HEK293 (cell line): ENCODE measurements around the gene KLHL10.

Source experiments
- CTCF ChIA-PET: fragments of 350-600 bp; formaldehyde crosslinking; extraction: SDS; loops from one replicate; lab custom pipeline; 2021; ENCODE audit warnings: antibody characterized with exemption; lab: Yijun Ruan, JAX
- POLR2A ChIA-PET: fragments of 300-600 bp; formaldehyde crosslinking; extraction: SDS; loops from one replicate; lab custom pipeline; 2020; ENCODE audit warnings: antibody characterized with exemption, inconsistent platforms; lab: Yijun Ruan, JAX
- H3K27ac ChIP-seq: fragments of 200-500 bp; sonication (Bioruptor generic); 2 replicates; pipeline ENCODE4 v1.5.1; 2014; ENCODE audit warnings: low read depth, low read length, control low read depth, inconsistent platforms; ENCODE audit errors: extremely low read depth
- H3K36me3 ChIP-seq, 2 experiments: fragments of 200-500 bp in 1 of 2; sonication (Bioruptor generic) in 1 of 2; 1 replicate in 1 of 2; 2 replicates in 1 of 2; pipeline ENCODE4 v1.5.1; 2014 to 2017; ENCODE audit warnings: inconsistent platforms in 2 of 2, low read length in 2 of 2; ENCODE audit not compliant: control insufficient read depth in 2 of 2, insufficient read depth in 1 of 2
- H3K4me1 ChIP-seq: fragments of 200-500 bp; sonication (Bioruptor generic); 2 replicates; pipeline ENCODE4 v1.5.1; 2014; ENCODE audit warnings: mild to moderate bottlenecking, low read length, inconsistent platforms; ENCODE audit not compliant: control insufficient read depth, insufficient read depth
- H3K4me3 ChIP-seq: 2 replicates; pipeline ENCODE4 v1.5.1; 2011; ENCODE audit warnings: low read depth, mild to moderate bottlenecking, control low read depth, low read length, moderate library complexity
- H3K9me3 ChIP-seq: fragments of 200-500 bp; sonication (Bioruptor generic); 2 replicates; pipeline ENCODE4 v1.5.1; 2014; ENCODE audit warnings: low read depth, low read length, inconsistent platforms; ENCODE audit not compliant: control insufficient read depth, insufficient read depth
- BCL11B ChIP-seq: fragments of 450-650 bp; formaldehyde crosslinking; IDR thresholded peaks from 2 replicates; pipeline ENCODE4 v1.5.1; 2016; ENCODE audit warnings: low read depth, missing biosample characterization, missing genetic modification characterization
- EGR2 ChIP-seq: fragments of 450-650 bp; formaldehyde crosslinking; IDR thresholded peaks from 2 replicates; pipeline ENCODE4 v1.5.1; 2016; ENCODE audit warnings: low read depth, missing biosample characterization, missing genetic modification characterization
- HOXA7 ChIP-seq: sonication (generic); formaldehyde crosslinking; IDR thresholded peaks from 2 replicates; pipeline ENCODE4 v1.8.1; 2022; ENCODE audit warnings: missing genetic modification reagents, borderline replicate concordance
- OSR2 ChIP-seq: fragments of 450-650 bp; formaldehyde crosslinking; IDR thresholded peaks from 2 replicates; pipeline ENCODE4 v1.5.1; 2016; ENCODE audit warnings: missing biosample characterization, missing genetic modification characterization
- RBAK ChIP-seq: fragments of 450-650 bp; formaldehyde crosslinking; IDR thresholded peaks from 2 replicates; pipeline ENCODE4 v1.5.1; 2016; ENCODE audit warnings: missing biosample characterization, missing genetic modification characterization
- TCF7L2 ChIP-seq: IDR thresholded peaks from 2 replicates; pipeline ENCODE4 v1.6.1; 2011; ENCODE audit warnings: low read depth, mild to moderate bottlenecking, inconsistent platforms, low read length, moderate library complexity, borderline replicate concordance
- ZBTB48 ChIP-seq: fragments of 450-650 bp; formaldehyde crosslinking; IDR thresholded peaks from 2 replicates; pipeline ENCODE4 v1.5.1; 2016; ENCODE audit warnings: missing biosample characterization, missing genetic modification characterization
- ZBTB8A ChIP-seq: fragments of 450-650 bp; formaldehyde crosslinking; IDR thresholded peaks from 2 replicates; pipeline ENCODE4 v1.5.1; 2016; ENCODE audit warnings: missing biosample characterization, missing genetic modification characterization
- ZNF10 ChIP-seq: fragments of 450-650 bp; formaldehyde crosslinking; IDR thresholded peaks from 2 replicates; pipeline ENCODE4 v1.5.1; 2017; ENCODE audit warnings: missing biosample characterization, missing genetic modification characterization
- ZNF169 ChIP-seq: fragments of 450-650 bp; formaldehyde crosslinking; IDR thresholded peaks from 2 replicates; pipeline ENCODE4 v1.5.1; 2016; ENCODE audit warnings: missing biosample characterization, missing genetic modification characterization
- ZNF19 ChIP-seq: fragments of 450-650 bp; formaldehyde crosslinking; IDR thresholded peaks from 2 replicates; pipeline ENCODE4; 2016; ENCODE audit warnings: missing biosample characterization, missing genetic modification characterization, low read depth
- ZNF24 ChIP-seq: fragments of 450-650 bp; formaldehyde crosslinking; IDR thresholded peaks from 2 replicates; pipeline ENCODE4 v1.5.1; 2016; ENCODE audit warnings: missing biosample characterization, missing genetic modification characterization
- ZNF394 ChIP-seq: fragments of 450-650 bp; formaldehyde crosslinking; IDR thresholded peaks from 2 replicates; pipeline ENCODE4 v1.5.1; 2016; ENCODE audit warnings: missing biosample characterization, missing genetic modification characterization, mild to moderate bottlenecking, moderate library complexity, borderline replicate concordance
- ZNF423 ChIP-seq: fragments of 450-650 bp; formaldehyde crosslinking; IDR thresholded peaks from 2 replicates; pipeline ENCODE4 v1.5.1; 2016; ENCODE audit warnings: missing biosample characterization, missing genetic modification characterization
- ZNF626 ChIP-seq: fragments of 450-650 bp; sonication (Bioruptor Pico); formaldehyde crosslinking; IDR thresholded peaks from 2 replicates; pipeline ENCODE4 v1.5.1; 2018; ENCODE audit warnings: missing biosample characterization, missing genetic modification characterization, inconsistent platforms
- ZNF629 ChIP-seq: fragments of 450-650 bp; formaldehyde crosslinking; IDR thresholded peaks from 2 replicates; pipeline ENCODE4 v1.5.1; 2017; ENCODE audit warnings: missing biosample characterization, missing genetic modification characterization
- ZSCAN16 ChIP-seq: fragments of 450-650 bp; formaldehyde crosslinking; IDR thresholded peaks from 2 replicates; pipeline ENCODE4 v1.5.1; 2016; ENCODE audit warnings: missing biosample characterization, missing genetic modification characterization
- ZSCAN30 ChIP-seq: fragments of 450-650 bp; IDR thresholded peaks from 2 replicates; pipeline ENCODE4 v1.5.1; 2018; ENCODE audit warnings: missing biosample characterization, mild to moderate bottlenecking, missing genetic modification characterization, moderate library complexity
- TF ChIP-seq, protein P1 (sequence below): fragments of 450-650 bp; formaldehyde crosslinking; IDR thresholded peaks from 2 replicates; pipeline ENCODE4 v1.5.1; 2016; ENCODE audit warnings: missing biosample characterization, missing genetic modification characterization
- TF ChIP-seq, protein P2 (sequence below): fragments of 450-650 bp; formaldehyde crosslinking; IDR thresholded peaks from 2 replicates; pipeline ENCODE4 v1.5.1; 2016; ENCODE audit warnings: missing biosample characterization, missing genetic modification characterization

The KLHL10 gene

DNA sequence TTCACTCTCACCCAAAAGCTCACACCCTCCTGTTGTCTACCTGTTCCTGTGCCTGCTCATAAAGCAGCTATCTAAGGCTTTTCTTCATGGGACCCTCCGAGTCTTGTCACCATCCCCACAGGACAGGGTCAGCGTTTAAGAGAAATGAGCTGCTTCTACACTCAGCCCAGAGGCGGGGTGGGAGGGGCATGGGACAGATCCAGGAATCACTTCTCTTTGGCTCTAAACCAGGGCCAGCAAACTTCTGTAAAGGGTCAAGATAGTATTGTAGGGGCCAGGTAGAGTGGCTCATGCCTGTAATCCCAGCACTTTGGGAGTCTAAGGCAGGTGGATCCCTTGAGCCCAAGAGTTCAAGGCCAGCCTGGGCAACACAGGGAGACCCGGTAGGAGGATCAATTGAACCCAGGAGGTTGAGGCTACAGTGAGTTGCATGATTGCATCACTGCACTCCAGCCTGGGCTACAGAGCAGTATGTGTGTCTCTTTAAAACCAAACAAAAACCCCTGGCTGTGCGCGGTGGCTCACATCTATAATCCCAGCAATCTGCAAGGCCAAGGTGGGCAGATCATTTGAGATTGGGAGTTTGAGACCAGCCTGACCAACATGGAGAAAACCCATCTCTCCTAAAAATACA, 50.8 kb downstream of the KLHL10 start (continued):
- TF ChIP-seq ZSCAN30 (tag by site-specific recombination), result no peak
- no peak for TF ChIP-seq HOXA7
- TF ChIP-seq ZSCAN16 (tag by site-specific recombination), result no peak
- no peak for TF ChIP-seq ZNF626 (tag by site-specific recombination)
- TF ChIP-seq ZNF10 (tag by site-specific recombination), result no peak

DNA sequence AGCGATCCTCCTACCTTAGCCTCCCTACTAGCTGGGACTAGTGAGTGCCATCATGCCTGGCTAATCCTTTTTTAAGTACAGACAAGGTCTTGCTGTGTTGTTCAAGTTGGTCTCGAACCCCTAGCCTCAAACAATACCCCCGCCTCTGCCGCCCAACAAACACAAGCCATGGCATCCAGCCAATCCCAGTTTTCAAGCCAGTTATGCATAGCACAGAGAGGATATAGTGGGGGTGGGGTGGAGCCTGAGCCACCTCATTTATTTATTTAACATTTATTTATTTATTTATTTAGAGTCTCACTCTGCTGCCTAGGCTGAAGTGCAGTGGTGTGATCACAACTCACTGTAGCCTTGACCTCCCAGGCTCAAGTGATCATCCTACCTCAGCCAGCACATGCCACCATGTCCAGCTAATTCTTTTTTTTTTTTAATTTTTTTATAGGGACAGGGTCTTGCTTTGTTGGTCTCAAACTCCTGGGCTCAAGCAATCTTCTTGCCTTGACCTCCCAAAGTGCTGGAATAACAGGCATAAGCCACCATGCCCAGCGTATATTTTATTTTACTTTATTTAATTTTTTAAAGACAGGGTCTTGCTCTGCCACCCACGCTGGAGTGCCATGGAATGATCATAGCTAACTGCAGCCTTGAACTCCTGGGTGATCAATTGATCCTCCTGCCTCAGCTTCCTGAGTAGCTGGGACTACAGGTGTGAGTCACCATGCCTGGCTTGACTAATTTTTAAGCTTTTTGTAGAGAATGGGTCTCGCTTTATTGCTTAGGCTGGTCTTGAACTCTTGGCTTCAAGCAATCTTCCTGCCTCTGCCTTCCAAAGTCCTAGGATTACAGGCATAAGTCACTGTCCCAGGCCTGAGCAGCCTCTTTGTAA, 53.8 kb downstream of the KLHL10 start:
- Histone ChIP-seq H3K27ac (no peak overlapping the region), H3K4me3 (no peak overlapping the region), H3K36me3 (peaks cover 88 to 92% of the 10 kb centered on the region in 2 experiments), H3K4me1 (no peaks in the 10 kb centered on the region), H3K9me3 (no peaks in the 10 kb centered on the region)
- CTCF ChIA-PET, result interaction anchor here (0.6 to 1.4 kb wide), 5 partner anchors 10 to 229 kb away, joined by 3 to 6 read pairs (median 4); partner anchors contain the start of gene HAP1
- TF ChIP-seq, protein P1, sequence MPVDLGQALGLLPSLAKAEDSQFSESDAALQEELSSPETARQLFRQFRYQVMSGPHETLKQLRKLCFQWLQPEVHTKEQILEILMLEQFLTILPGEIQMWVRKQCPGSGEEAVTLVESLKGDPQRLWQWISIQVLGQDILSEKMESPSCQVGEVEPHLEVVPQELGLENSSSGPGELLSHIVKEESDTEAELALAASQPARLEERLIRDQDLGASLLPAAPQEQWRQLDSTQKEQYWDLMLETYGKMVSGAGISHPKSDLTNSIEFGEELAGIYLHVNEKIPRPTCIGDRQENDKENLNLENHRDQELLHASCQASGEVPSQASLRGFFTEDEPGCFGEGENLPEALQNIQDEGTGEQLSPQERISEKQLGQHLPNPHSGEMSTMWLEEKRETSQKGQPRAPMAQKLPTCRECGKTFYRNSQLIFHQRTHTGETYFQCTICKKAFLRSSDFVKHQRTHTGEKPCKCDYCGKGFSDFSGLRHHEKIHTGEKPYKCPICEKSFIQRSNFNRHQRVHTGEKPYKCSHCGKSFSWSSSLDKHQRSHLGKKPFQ (tag by site-specific recombination), result peak; percentile 28; the same call in 1 of the 2 replicates
- TF ChIP-seq OSR2 (0 out of 2 replicates have a peak, but pooled peaks have one; percentile 25), EGR2 (tag by site-specific recombination) (peak; percentile 35; the same call in 1 of the 2 replicates), ZNF169 (no peak)
- POLR2A ChIA-PET, result interaction anchor here (0.6 to 1.3 kb wide), 3 partner anchors 10 to 27 kb away, joined by 3 to 5 read pairs (median 3); partner anchors contain the start of gene KLHL11

DNA sequence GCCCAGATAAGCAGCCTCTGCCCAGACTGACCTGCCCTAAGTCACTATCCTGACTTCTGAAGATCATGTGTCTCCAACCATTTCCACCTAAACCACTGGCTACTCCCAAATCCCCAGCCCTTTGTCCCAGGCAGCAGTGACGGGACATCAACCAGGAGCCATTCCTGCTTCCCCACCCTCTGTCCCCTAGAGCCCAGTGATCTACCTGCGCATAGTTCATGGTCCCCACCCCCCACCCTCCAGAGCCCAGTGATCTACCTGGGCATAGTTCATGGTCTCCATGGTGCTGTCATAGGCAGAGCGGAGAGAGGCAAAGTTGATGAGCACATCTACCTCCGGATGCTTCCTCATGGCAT, 54.4 kb downstream of the KLHL10 start:
- Histone ChIP-seq H3K9me3 (no peaks in the 10 kb centered on the region), H3K36me3 (peaks cover 81 to 93% of the 10 kb centered on the region in 2 experiments), H3K4me1 (no peaks in the 10 kb centered on the region), H3K4me3 (no peak overlapping the region), H3K27ac (no peak overlapping the region)
- TF ChIP-seq ZNF19 (tag by site-specific recombination) (no peak), ZBTB8A (tag by site-specific recombination) (no peak), ZBTB48 (tag by site-specific recombination) (no peak), ZNF394 (tag by site-specific recombination) (no peak), RBAK (tag by site-specific recombination) (no peak), ZNF629 (tag by site-specific recombination) (no peak), HOXA7 (no peak), TCF7L2 (no peak), ZNF24 (tag by site-specific recombination) (no peak), BCL11B (tag by site-specific recombination) (no peak), ZNF423 (no peak)
- TF ChIP-seq, protein P1 (tag by site-specific recombination), result no peak
- TF ChIP-seq, protein P2, sequence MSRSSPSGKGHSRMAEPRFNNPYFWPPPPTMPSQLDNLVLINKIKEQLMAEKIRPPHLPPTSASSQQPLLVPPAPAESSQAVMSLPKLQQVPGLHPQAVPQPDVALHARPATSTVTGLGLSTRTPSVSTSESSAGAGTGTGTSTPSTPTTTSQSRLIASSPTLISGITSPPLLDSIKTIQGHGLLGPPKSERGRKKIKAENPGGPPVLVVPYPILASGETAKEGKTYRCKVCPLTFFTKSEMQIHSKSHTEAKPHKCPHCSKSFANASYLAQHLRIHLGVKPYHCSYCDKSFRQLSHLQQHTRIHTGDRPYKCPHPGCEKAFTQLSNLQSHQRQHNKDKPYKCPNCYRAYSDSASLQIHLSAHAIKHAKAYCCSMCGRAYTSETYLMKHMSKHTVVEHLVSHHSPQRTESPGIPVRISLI, result no peak
- CTCF ChIA-PET, result interaction anchor here (1.1 to 1.4 kb wide), 3 partner anchors 10 to 70 kb away, joined by 4 to 6 read pairs (median 5); no protein-coding TSS in a partner anchor
- POLR2A ChIA-PET, result no interaction called here
